ENCODE measurements around the gene WNT6. TPM values are rescaled to one million over a fixed set of nuclear protein-coding genes. Genes with fewer than 3 reads are reported as not detected.

WNT6 gene
- total and polyA plus RNA-seq, 10 of the 15 experiments (the other 5 are each of a cell fraction or from before 2014, with no cell fraction given), result 0.11 to 0.44 (median 0.22) TPM; not detected in 5

- no peak for DNase-seq (ENCODE audit: low read depth, low spot score)
- Histone ChIP-seq H3K9me3 (replicated peaks; ENCODE audit: control insufficient read depth, insufficient read depth, low read length) (no peaks in the 10 kb centered on the region), H3K27me3 (replicated peaks in 1 of 2; ENCODE audit: control insufficient read depth in 2 of 2, insufficient read depth in 2 of 2, low read length in 1 of 2) (peaks cover 0 to 3% of the 10 kb centered on the region in 2 experiments; a peak in 2 of 4 replicates), H4K20me1 (ENCODE audit: control insufficient read depth, insufficient read depth) (no peaks in the 10 kb centered on the region), H3K79me2 (ENCODE audit: control insufficient read depth, insufficient read depth, low read length) (no peaks in the 10 kb centered on the region), H3K9ac (ENCODE audit: control insufficient read depth, insufficient read depth, low read length) (no peak overlapping the region), H3K4me2 (ENCODE audit: control insufficient read depth, insufficient read depth) (no peak overlapping the region), H3K4me1 (ENCODE audit: control insufficient read depth, insufficient read depth, low read length) (no peaks in the 10 kb centered on the region), H3K36me3 (ENCODE audit: control insufficient read depth in 2 of 2, insufficient read depth in 2 of 2, low read length in 1 of 2) (no peaks in the 10 kb centered on the region), H3K4me3 (no peak overlapping the region), H2AFZ (ENCODE audit: control insufficient read depth, low read depth, low read length) (no peak overlapping the region), H3K27ac (ENCODE audit: control insufficient read depth, insufficient read depth) (no peak overlapping the region)
- ChIA-PET CTCF (interaction anchor here (0.6 kb wide), 1 partner anchor 1556 kb away, joined by 7 read pairs; no protein-coding TSS in a partner anchor), RAD21 (ENCODE audit: unreplicated experiment) (no interaction called here), POLR2A (interaction anchor here (0.5 kb wide), 1 partner anchor 146 kb away, joined by 4 read pairs; no protein-coding TSS in a partner anchor), SMC1A (ENCODE audit: uncharacterized antibody, unreplicated experiment) (no interaction called here)
- BruUV-seq (replicated peaks), result no TSS peak
- WGBS (ENCODE audit: insufficient coverage, insufficient replicate concordance, low lambda C conversion rate, missing lambda C conversion rate), result 7% methylated on average over 3 of the region's 3 CpGs
- in situ Hi-C loops (cut with MboI), result no loop called here
- no peak for ATAC-seq
- no peak for FAIRE-seq
- intact Hi-C loops (cut with micrococcal nuclease; ENCODE audit: unreplicated experiment), result no loop called here
- TF ChIP-seq SP1 (IDR thresholded peaks at IDR 0.05; ENCODE audit: low read depth, low read length) (no peak), NFXL1 (IDR thresholded peaks at IDR 0.05; ENCODE audit: borderline replicate concordance) (no peak), NR2F1 (conservative IDR thresholded peaks at IDR 0.05) (no peak), FOS (IDR thresholded peaks at IDR 0.05; ENCODE audit: borderline replicate concordance, extremely low read depth, insufficient read length) (no peak), CHD2 (IDR thresholded peaks at IDR 0.05; ENCODE audit: borderline replicate concordance, low read depth, low read length) (no peak), CHD4 (IDR thresholded peaks at IDR 0.05) (no peak), PAX5 (IDR thresholded peaks at IDR 0.05; ENCODE audit: borderline replicate concordance, low read depth, low read length) (no peak), NFYA (IDR thresholded peaks at IDR 0.05; ENCODE audit: borderline replicate concordance, low read depth, low read length) (no peak), MYB (IDR thresholded peaks at IDR 0.05; ENCODE audit: borderline replicate concordance, low read depth, low read length) (no peak), TCF3 (IDR thresholded peaks at IDR 0.05; ENCODE audit: borderline replicate concordance, insufficient read depth, low read depth, low read length) (no peak), PAX8 (IDR thresholded peaks at IDR 0.05) (no peak), FOXM1 (IDR thresholded peaks at IDR 0.05; ENCODE audit: low read depth, low read length) (no peak), ZBTB33 (IDR thresholded peaks at IDR 0.05) (no peak), TARDBP (IDR thresholded peaks at IDR 0.05; ENCODE audit: borderline replicate concordance) (no peak), RUNX3 (IDR thresholded peaks at IDR 0.05; ENCODE audit: low read length) (no peak)
- TF ChIP-seq, protein P1, sequence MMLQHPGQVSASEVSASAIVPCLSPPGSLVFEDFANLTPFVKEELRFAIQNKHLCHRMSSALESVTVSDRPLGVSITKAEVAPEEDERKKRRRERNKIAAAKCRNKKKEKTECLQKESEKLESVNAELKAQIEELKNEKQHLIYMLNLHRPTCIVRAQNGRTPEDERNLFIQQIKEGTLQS (IDR thresholded peaks at IDR 0.05; ENCODE audit: borderline replicate concordance, extremely low read depth, low read depth, low read length), result no peak
Measured at GRCh38 chr2:218830526-218831306, 28.9 kb upstream of the WNT6 start.
